IMR-90 (cell line): Measurements from ENCODE around the gene BCAS1. TPM values are rescaled to one million over a fixed set of nuclear protein-coding genes. Genes with fewer than 3 reads are reported as not detected.

Source experiments
- ATAC-seq: fragments of 200-7000 bp; cut with Tn5 transposase; 2 replicates; pipeline ENCODE4 v1.9.1; 2020; ENCODE audit warnings: low read depth, mild to moderate bottlenecking, moderate library complexity
- BruUV-seq: library from RNA; stranded (reverse); fragments of 400-500 nt; replicated peaks from 2 replicates; lab custom pipeline; 2021; lab: Mats Ljungman, UMichigan
- CTCF ChIA-PET: fragments of 300-600 bp; formaldehyde crosslinking; extraction: SDS; loops from one replicate; lab custom pipeline; 2021; ENCODE audit warnings: antibody characterized with exemption; lab: Yijun Ruan, JAX
- POLR2A ChIA-PET: fragments of 300-600 bp; sonication (Branson Sonifier 250); formaldehyde crosslinking; loops from one replicate; lab custom pipeline; 2022; ENCODE audit warnings: antibody characterized with exemption; ENCODE audit not compliant: unreplicated experiment; lab: Charles Lee
- DNase-seq: peaks from one replicate; pipeline ENCODE4 v3.0.0; 2013
- H2AFZ ChIP-seq: replicated peaks from 2 replicates; pipeline ENCODE3; 2013; ENCODE audit warnings: low read length, mild to moderate bottlenecking; ENCODE audit not compliant: poor library complexity
- H2AK5ac ChIP-seq: 2 replicates; pipeline ENCODE4 v1.6.1; 2013; ENCODE audit warnings: low read depth, low read length, inconsistent platforms
- H2AK9ac ChIP-seq: replicated peaks from 2 replicates; pipeline ENCODE3; 2013; ENCODE audit warnings: mild to moderate bottlenecking, low read depth, low read length, moderate library complexity; ENCODE audit not compliant: poor library complexity
- H2BK120ac ChIP-seq: 2 replicates; pipeline ENCODE4 v1.6.1; 2013; ENCODE audit warnings: low read depth, low read length, inconsistent platforms
- H2BK15ac ChIP-seq: 3 replicates; pipeline ENCODE4 v1.6.1; 2013; ENCODE audit warnings: low read depth, low read length, inconsistent platforms
- H2BK20ac ChIP-seq: 2 replicates; pipeline ENCODE4 v1.6.1; 2013; ENCODE audit warnings: low read depth, mild to moderate bottlenecking, inconsistent platforms, low read length, moderate library complexity
- H2BK5ac ChIP-seq: 2 replicates; pipeline ENCODE4 v1.6.1; 2013; ENCODE audit warnings: mild to moderate bottlenecking, low read depth, low read length, inconsistent platforms; ENCODE audit not compliant: poor library complexity, severe bottlenecking
- H3K14ac ChIP-seq: replicated peaks from 2 replicates; pipeline ENCODE4 v1.6.1; 2013; ENCODE audit warnings: low read depth, low read length, inconsistent platforms
- H3K18ac ChIP-seq: 2 replicates; pipeline ENCODE4 v1.6.1; 2013; ENCODE audit warnings: low read depth, low read length, control low read depth
- H3K23ac ChIP-seq: 2 replicates; pipeline ENCODE4 v1.6.1; 2013; ENCODE audit warnings: low read depth, low read length, inconsistent platforms
- H3K27ac ChIP-seq: 2 replicates; pipeline ENCODE4 v1.5.1; 2013; ENCODE audit warnings: mild to moderate bottlenecking, control low read depth, low read length; ENCODE audit not compliant: insufficient read depth
- H3K27me3 ChIP-seq: 2 replicates; pipeline ENCODE4 v1.6.1; 2013; ENCODE audit warnings: low read length; ENCODE audit not compliant: control insufficient read depth, insufficient read depth
- H3K36me3 ChIP-seq: 2 replicates; pipeline ENCODE4 v1.6.1; 2013; ENCODE audit warnings: low read length, mixed read lengths; ENCODE audit not compliant: control insufficient read depth, insufficient read depth
- H3K4ac ChIP-seq: 2 replicates; pipeline ENCODE4 v1.6.1; 2013; ENCODE audit warnings: low read depth, low read length, inconsistent platforms
- H3K4me1 ChIP-seq: 2 replicates; pipeline ENCODE4 v1.6.1; 2013; ENCODE audit warnings: low read length, mixed read lengths; ENCODE audit not compliant: control insufficient read depth, insufficient read depth
- H3K4me2 ChIP-seq: 2 replicates; pipeline ENCODE4 v1.6.1; 2013; ENCODE audit warnings: low read depth, mild to moderate bottlenecking, control low read depth, low read length, moderate library complexity
- H3K4me3 ChIP-seq: 2 replicates; pipeline ENCODE4 v1.5.1; 2013; ENCODE audit warnings: low read depth, mild to moderate bottlenecking, control low read depth, low read length, moderate library complexity; ENCODE audit not compliant: insufficient read depth
- H3K56ac ChIP-seq: 2 replicates; pipeline ENCODE4 v1.6.1; 2013; ENCODE audit warnings: low read length, inconsistent platforms; ENCODE audit not compliant: insufficient read depth; ENCODE audit errors: extremely low read depth
- H3K79me1 ChIP-seq, 2 experiments: 2 replicates each; pipeline ENCODE4 v1.6.1; 2013; ENCODE audit warnings: low read length in 2 of 2, inconsistent platforms in 1 of 2, low read depth in 1 of 2
- H3K9ac ChIP-seq: 2 replicates; pipeline ENCODE4 v1.6.1; 2013; ENCODE audit warnings: low read depth, low read length, control low read depth
- H3K9me1 ChIP-seq: 2 replicates; pipeline ENCODE4 v1.6.1; 2013; ENCODE audit warnings: low read length, inconsistent platforms; ENCODE audit not compliant: insufficient read depth
- H3K9me3 ChIP-seq: 2 replicates; pipeline ENCODE4 v1.6.1; 2013; ENCODE audit warnings: low read length; ENCODE audit not compliant: control insufficient read depth, insufficient read depth
- H4K20me1 ChIP-seq: 2 replicates; pipeline ENCODE4 v1.6.1; 2013; ENCODE audit warnings: low read length, inconsistent platforms; ENCODE audit not compliant: insufficient read depth
- H4K5ac ChIP-seq: 2 replicates; pipeline ENCODE4 v1.6.1; 2013; ENCODE audit warnings: mild to moderate bottlenecking, low read depth, low read length, control low read depth
- H4K8ac ChIP-seq, 2 experiments: 2 replicates each; pipeline ENCODE4 v1.6.1; 2013; ENCODE audit warnings: low read depth in 2 of 2, low read length in 2 of 2, control low read depth in 1 of 2, inconsistent platforms in 1 of 2
- H4K91ac ChIP-seq: 2 replicates; pipeline ENCODE4 v1.6.1; 2013; ENCODE audit warnings: low read depth, low read length, inconsistent platforms; ENCODE audit not compliant: insufficient read depth
- BHLHE40 ChIP-seq: fragments of 150-350 bp; IDR thresholded peaks from 2 replicates; pipeline ENCODE4 v1.6.1; 2016; ENCODE audit warnings: mild to moderate bottlenecking, low read depth, low read length
- FOS ChIP-seq: fragments of 150-350 bp; IDR thresholded peaks from 2 replicates; pipeline ENCODE4 v1.6.1; 2016; ENCODE audit warnings: low read depth, low read length
- MAFK ChIP-seq: IDR thresholded peaks from 2 replicates; pipeline ENCODE4 v1.6.1; 2012; ENCODE audit warnings: low read depth, low read length, improper control_type of control experiment
- MXI1 ChIP-seq: IDR thresholded peaks from 2 replicates; pipeline ENCODE4 v1.6.1; 2012; ENCODE audit warnings: low read depth, mild to moderate bottlenecking, low read length, moderate library complexity, borderline replicate concordance
- NFE2L2 ChIP-seq: fragments of 150-350 bp; IDR thresholded peaks from 2 replicates; pipeline ENCODE4 v1.6.1; 2016; ENCODE audit warnings: low read depth, mild to moderate bottlenecking, low read length
- POLR2A ChIP-seq: IDR thresholded peaks from 2 replicates; pipeline ENCODE4 v1.6.1; 2012; ENCODE audit warnings: mild to moderate bottlenecking, low read depth, low read length
- RAD21 ChIP-seq: IDR thresholded peaks from 2 replicates; pipeline ENCODE4 v1.6.1; 2012; ENCODE audit warnings: low read length, improper control_type of control experiment
- RCOR1 ChIP-seq: IDR thresholded peaks from 2 replicates; pipeline ENCODE4 v1.6.1; 2012; ENCODE audit warnings: mild to moderate bottlenecking, low read length, improper control_type of control experiment; ENCODE audit not compliant: insufficient replicate concordance
- RFX5 ChIP-seq: IDR thresholded peaks from 2 replicates; pipeline ENCODE4 v1.8.0; 2012; ENCODE audit warnings: low read depth, mild to moderate bottlenecking, low read length, moderate library complexity
- SMC3 ChIP-seq: fragments of 150-350 bp; IDR thresholded peaks from 2 replicates; pipeline ENCODE4 v1.6.1; 2016; ENCODE audit warnings: low read depth, mild to moderate bottlenecking, antibody characterized with exemption, low read length, moderate library complexity
- WGBS, 2 experiments: methylation state at CpG; one replicate each; pipeline versions ENCODE4 v1.1.5 to v1.1.7; 2013; ENCODE audit warnings: missing lambda C conversion rate in 2 of 2; ENCODE audit not compliant: insufficient read length in 1 of 2; ENCODE audit errors: extremely low coverage in 2 of 2; 5-methylcytosine and 5-hydroxymethylcytosine counted together
- dilution Hi-C: fragments of 300-500 bp; cut with HindIII; formaldehyde crosslinking; loops from one replicate; pipeline ENCODE4 v1.14.3; 2018; ENCODE audit warnings: low sequenced_read_pairs; ENCODE audit not compliant: unreplicated experiment
- in situ Hi-C: fragments of 300-500 bp; cut with MboI; formaldehyde crosslinking; loops from 3 replicates; pipeline ENCODE4 v1.14.3; 2019; ENCODE audit warnings: low sequenced_read_pairs, inconsistent platforms, mixed read lengths
- intact Hi-C: fragments of 100-400 bp; cut with micrococcal nuclease; formaldehyde crosslinking; loops from 2 replicates; pipeline ENCODE4 v1.10.0; 2022
- polyA plus RNA-seq, 3 experiments: library from polyadenylated mRNA; depleted of rRNA; stranded (reverse); fragments of >200 nt; gene quantifications; 2 replicates each; pipeline ENCODE4 v1.2.3, GENCODE V29; 2012; ENCODE audit warnings: low replicate concordance in 1 of 3
- total RNA-seq: library from RNA; depleted of rRNA; stranded (reverse); fragments of >200 nt; gene quantifications from 2 replicates; pipeline ENCODE4 v1.2.3, GENCODE V29; 2012
- TF ChIP-seq, protein P1 (sequence below): conservative IDR thresholded peaks from 2 replicates; pipeline ENCODE4 v1.5.1; 2012; ENCODE audit warnings: mild to moderate bottlenecking, low read depth, low read length, improper control_type of control experiment
- TF ChIP-seq, protein P2 (sequence below): fragments of 150-350 bp; IDR thresholded peaks from 2 replicates; pipeline ENCODE4 v1.6.1; 2016; ENCODE audit warnings: low read depth, mild to moderate bottlenecking, low read length, moderate library complexity, borderline replicate concordance

Gene BCAS1
- total and polyA plus RNA-seq, 2 of the 4 experiments (the other 2 are of a cell fraction) = under 0.01 TPM; not detected in 1

DNA sequence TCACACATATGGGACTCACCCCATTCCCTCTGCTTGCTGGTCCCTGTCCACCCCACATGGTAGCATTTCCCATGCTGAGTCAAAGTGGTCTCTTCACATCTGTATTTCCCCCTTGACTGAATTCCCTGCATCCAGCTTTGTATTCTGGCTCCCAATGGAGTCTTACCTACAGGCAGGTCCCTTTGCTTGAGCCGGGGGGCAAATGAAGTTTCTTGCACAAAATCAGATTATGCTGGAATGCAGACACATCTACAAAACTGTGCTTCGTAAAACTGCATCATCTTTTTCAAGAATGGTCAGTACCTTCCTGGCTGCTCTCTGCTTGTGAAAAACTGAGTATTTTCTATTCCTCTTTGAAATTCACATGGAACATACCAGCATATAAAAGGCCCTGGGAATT, 32.1 kb upstream of the BCAS1 start (continued):
- TF ChIP-seq, protein P1, sequence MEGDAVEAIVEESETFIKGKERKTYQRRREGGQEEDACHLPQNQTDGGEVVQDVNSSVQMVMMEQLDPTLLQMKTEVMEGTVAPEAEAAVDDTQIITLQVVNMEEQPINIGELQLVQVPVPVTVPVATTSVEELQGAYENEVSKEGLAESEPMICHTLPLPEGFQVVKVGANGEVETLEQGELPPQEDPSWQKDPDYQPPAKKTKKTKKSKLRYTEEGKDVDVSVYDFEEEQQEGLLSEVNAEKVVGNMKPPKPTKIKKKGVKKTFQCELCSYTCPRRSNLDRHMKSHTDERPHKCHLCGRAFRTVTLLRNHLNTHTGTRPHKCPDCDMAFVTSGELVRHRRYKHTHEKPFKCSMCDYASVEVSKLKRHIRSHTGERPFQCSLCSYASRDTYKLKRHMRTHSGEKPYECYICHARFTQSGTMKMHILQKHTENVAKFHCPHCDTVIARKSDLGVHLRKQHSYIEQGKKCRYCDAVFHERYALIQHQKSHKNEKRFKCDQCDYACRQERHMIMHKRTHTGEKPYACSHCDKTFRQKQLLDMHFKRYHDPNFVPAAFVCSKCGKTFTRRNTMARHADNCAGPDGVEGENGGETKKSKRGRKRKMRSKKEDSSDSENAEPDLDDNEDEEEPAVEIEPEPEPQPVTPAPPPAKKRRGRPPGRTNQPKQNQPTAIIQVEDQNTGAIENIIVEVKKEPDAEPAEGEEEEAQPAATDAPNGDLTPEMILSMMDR = no peak
- TF ChIP-seq SMC3 (no peak), POLR2A (no peak), NFE2L2 (no peak)

DNA sequence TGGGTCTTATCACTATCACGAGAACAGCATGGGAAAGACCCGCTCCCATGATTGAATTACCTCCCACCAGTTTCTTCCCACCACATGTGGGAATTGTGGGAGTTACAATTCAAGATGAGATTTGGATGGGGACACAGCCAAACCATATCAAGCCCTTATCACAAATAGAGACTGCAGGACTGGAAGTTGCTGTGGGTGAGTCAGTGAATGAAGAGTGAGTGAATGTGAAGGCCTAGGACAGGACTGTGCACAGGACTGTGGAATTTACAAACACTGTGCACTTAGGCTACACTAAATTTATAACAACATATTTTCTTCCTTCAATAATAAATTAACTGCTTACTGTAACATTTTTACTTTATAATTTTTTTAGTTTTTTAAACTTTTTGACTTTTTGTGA, 30.2 kb upstream of the BCAS1 start:
- H3K4me3 ChIP-seq = no peak overlapping the region
- dilution Hi-C loops (no loop called here), intact Hi-C loops (no loop called here), in situ Hi-C loops (loop anchor here (5.0 to 10.0 kb wide), 2 partner anchors 97 to 534 kb away; no protein-coding TSS in a partner anchor)
- BruUV-seq = no TSS peak
- H2BK5ac ChIP-seq = no peak overlapping the region
- H2BK15ac ChIP-seq = no peak overlapping the region
- no peak overlapping the region for H4K91ac ChIP-seq
- no peaks in the 10 kb centered on the region for H3K4me1 ChIP-seq
- no peak overlapping the region for H3K27ac ChIP-seq
- no peak overlapping the region for H3K23ac ChIP-seq
- no peak overlapping the region for H3K56ac ChIP-seq
- H3K9ac ChIP-seq = no peak overlapping the region
- no peak overlapping the region for H2BK20ac ChIP-seq
- H3K79me1 ChIP-seq = no peaks in the 10 kb centered on the region
- ChIA-PET POLR2A (no interaction called here), CTCF (interaction anchor here (1.1 to 2.0 kb wide), 2 partner anchors 31 to 99 kb away, joined by 3 to 14 read pairs; no protein-coding TSS in a partner anchor)
- H3K9me1 ChIP-seq = no peaks in the 10 kb centered on the region; the same call in 1 of the 2 replicates
- H3K27me3 ChIP-seq = peaks cover 5% of the 10 kb centered on the region; the same call in 1 of the 2 replicates
- no peaks in the 10 kb centered on the region for H3K9me3 ChIP-seq
- H4K5ac ChIP-seq = no peak overlapping the region
- H2BK120ac ChIP-seq = no peak overlapping the region
- ATAC-seq = peak; percentile 56; the same call in 1 of the 2 replicates
- no peaks in the 10 kb centered on the region for H3K36me3 ChIP-seq
- no peak overlapping the region for H3K4me2 ChIP-seq
- H2AK9ac ChIP-seq = no peak overlapping the region
- H3K4ac ChIP-seq = no peak overlapping the region
- peak; percentile 12 for DNase-seq
- H3K18ac ChIP-seq = no peak overlapping the region
- no peak overlapping the region for H3K14ac ChIP-seq
- no peak overlapping the region for H2AK5ac ChIP-seq
- H4K20me1 ChIP-seq = no peaks in the 10 kb centered on the region
- WGBS, 2 experiments = no CpG with 5 or more reads among the region's 2 CpGs
- no peak overlapping the region for H4K8ac ChIP-seq
- H2AFZ ChIP-seq = no peak overlapping the region
- TF ChIP-seq NFE2L2 (no peak), BHLHE40 (no peak), MXI1 (no peak), RFX5 (no peak), POLR2A (no peak), MAFK (no peak), RAD21 (no peak), FOS (no peak), RCOR1 (no peak)
- TF ChIP-seq, protein P2, sequence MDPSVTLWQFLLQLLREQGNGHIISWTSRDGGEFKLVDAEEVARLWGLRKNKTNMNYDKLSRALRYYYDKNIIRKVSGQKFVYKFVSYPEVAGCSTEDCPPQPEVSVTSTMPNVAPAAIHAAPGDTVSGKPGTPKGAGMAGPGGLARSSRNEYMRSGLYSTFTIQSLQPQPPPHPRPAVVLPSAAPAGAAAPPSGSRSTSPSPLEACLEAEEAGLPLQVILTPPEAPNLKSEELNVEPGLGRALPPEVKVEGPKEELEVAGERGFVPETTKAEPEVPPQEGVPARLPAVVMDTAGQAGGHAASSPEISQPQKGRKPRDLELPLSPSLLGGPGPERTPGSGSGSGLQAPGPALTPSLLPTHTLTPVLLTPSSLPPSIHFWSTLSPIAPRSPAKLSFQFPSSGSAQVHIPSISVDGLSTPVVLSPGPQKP = no peak
- TF ChIP-seq, protein P1 = no peak
